ENCODE data around the gene RSPH10B.
"Not testable (repeated sequence)": the region's sequence is repeated elsewhere in the genome, so short reads cannot be mapped to it uniquely, and the experiment has no call there.

RSPH10B gene

DNA sequence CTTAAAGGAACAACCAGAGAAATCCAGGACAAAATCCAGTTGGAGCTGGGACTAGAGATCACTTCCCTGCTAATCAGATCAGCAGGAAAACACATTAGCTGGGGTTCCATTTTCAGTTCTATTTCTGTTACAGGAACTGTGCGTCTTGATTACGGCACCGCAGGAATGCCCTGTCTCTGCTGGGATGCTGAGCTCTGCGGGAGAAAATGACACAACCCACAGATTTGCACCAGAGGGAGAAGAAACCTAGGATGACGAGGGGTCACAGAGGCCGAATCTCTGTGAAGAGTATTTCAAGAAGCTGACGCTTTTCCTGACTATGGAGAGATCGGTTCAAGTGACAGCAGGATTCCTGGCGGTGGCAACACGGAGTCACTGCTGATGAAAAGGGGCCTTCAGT is 40.2 kb downstream of the RSPH10B start:
- not testable (repeated sequence) for FAIRE-seq; DNase-seq (ENCODE audit: insufficient read length, low spot score)

GRCh38 chr7:5926263-5926870 is 44.1 kb downstream of the RSPH10B start:
- FAIRE-seq: peak; percentile 81
- DNase-seq (ENCODE audit: insufficient read length, low spot score): not testable (repeated sequence)

- not testable (repeated sequence) for FAIRE-seq
Observed at GRCh38 chr7:5924630-5925029, 45.9 kb downstream of the RSPH10B start.

DNA sequence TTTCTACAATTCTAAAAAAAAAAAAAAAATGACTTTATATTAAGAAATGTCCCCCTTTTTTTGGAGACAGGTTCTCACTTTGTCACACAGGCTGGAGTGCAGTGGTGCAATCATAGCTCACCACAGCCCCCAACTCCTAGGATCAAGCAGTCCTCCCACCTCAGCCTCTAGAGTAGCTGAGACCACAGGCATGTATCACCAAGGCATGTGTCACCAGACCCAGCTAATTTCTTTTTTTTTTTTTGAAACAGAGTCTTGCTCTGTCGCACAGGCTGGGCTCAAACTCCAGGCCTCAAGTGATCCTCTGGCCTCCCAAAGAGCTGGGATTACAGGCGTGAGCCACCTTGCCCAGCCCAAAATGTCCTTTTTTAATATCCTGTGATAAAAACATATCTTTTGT is 46.3 kb downstream of the RSPH10B start:
- not testable (repeated sequence) for FAIRE-seq; DNase-seq (ENCODE audit: insufficient read length, low spot score)

More at GRCh38 chr7:5924630-5925029, 45.9 kb downstream of the RSPH10B start:
- DNase-seq (ENCODE audit: insufficient read length, low spot score): not testable (repeated sequence)

DNA sequence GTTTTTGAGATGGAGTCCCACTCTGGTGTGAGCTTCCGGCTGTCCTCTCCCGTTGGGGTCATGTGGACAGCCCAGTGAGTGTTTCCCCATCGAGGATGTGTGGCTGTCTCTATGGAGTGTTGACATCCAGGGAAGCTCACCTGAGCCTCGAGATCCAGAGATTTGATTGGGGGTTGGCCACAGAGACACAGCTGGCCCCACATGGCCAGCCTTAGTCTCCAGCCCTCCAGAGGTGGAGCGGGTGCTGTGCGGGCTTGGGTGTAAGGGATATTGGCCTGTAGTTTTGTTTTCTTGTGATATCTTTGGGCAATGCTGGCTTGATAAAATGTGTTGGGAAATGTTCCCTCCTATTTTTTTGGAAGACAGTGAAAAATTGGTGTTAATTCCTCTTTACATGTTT is 54.0 kb downstream of the RSPH10B start:
- DNase-seq (ENCODE audit: insufficient read length, low spot score); FAIRE-seq: not testable (repeated sequence)

- DNase-seq (ENCODE audit: insufficient read length, low spot score): not testable (repeated sequence)
- peak; percentile 9 for FAIRE-seq
Observed at GRCh38 chr7:5908835-5909234, 61.7 kb downstream of the RSPH10B start.

GRCh38 chr7:5904726-5905125 is 65.8 kb downstream of the RSPH10B start:
- DNase-seq (ENCODE audit: insufficient read length, low spot score); FAIRE-seq: not testable (repeated sequence)

DNA sequence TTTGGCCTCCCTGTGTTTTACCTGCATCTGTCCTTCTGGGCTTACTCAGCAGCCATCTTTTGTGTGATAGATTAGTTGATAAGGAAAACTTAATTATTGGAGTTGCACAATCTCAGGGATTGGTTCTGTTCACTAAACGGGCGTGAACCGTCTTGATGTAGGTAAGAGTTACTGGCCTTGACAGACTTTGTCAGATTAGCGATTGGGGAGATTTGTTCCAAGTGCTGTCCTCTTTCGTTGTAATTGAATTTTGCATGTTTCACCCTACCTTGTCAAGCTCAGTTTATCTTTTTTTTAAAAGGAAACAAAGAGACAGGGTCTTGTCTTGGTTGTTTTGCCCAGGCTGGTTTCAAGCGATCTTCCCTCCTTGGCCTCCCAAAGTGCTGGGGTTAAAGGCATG is 67.5 kb downstream of the RSPH10B start:
- FAIRE-seq; DNase-seq (ENCODE audit: insufficient read length, low spot score): not testable (repeated sequence)

DNA sequence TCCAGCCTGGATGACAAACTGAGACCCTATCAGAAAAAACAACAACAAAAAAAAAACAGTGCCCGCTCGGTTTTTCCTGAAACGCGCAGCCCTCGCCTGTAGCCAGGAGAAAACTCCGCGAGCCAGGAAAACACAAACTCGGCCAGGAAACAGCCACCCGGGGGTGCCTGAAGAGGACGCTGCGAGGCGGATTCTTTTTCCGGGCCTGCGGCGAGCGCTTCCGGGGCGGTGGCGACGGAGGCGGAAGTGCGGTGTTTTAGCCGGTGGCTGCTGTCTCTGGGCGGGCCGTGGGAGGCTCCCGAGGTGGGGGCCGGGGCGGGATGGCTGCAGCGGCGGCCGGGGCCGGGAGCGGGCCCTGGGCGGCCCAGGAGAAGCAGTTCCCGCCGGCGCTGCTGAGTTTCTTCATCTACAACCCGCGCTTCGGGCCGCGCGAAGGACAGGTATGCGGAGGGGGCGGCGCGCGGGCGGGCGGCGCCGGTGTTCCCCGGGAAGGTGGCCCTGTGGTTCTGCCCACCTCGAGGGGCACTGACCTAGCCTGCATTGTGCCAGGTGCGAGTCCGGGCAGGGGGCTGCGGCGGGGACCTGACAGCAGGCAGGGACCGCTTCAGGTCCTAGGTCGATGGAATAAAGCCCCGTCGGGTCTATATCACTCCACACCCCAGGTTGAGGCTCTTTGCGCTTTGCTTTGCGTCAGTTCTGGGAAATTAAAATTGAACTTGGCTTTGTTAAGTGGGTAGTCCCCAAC is 71.8 kb downstream of the RSPH10B start, which contains the start of gene CCZ1:
Gene CCZ1 (plus strand): TSS at position 254 of the 745 bp plus-strand sequence. CDS start 67 bp downstream, at position 321.
- FAIRE-seq (peak; percentile 33), DNase-seq (ENCODE audit: insufficient read length, low spot score) (peak; percentile 56)

DNA sequence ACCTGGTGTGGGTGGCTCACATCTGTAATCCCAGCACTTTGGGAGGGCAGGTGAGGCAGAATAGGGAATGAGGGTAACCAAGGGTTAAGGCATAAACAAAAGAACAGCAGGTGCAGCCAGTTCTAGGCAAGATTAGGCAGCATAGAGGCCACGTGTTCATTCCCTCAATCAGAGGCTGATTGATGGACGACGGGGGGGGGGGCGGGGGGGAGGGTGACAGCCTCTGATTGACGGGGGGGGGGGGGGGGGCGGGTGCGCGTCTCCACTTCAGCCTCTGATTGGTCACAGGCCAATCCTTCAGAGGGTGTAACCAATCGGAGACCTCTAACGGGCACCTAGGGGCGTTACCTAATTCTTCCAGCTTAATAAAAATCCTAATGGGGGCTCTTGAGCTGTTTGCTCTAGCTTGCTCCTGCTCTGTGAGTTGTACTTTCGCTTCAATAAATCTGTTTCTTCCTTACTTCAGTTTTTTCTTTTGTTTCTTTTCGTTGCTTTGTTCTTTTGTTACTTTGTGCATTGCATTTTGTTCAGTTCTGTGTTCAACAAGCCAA is 73.0 kb downstream of the RSPH10B start:
- not testable (repeated sequence) for FAIRE-seq; DNase-seq (ENCODE audit: insufficient read length, low spot score)

- FAIRE-seq (no peak), DNase-seq (ENCODE audit: insufficient read length, low spot score) (no peak)
Observed at GRCh38 chr7:5892498-5892897, 78.0 kb downstream of the RSPH10B start.

- FAIRE-seq; DNase-seq (ENCODE audit: insufficient read length, low spot score): not testable (repeated sequence)
Observed at GRCh38 chr7:5890244-5890643, 80.2 kb downstream of the RSPH10B start.

DNA sequence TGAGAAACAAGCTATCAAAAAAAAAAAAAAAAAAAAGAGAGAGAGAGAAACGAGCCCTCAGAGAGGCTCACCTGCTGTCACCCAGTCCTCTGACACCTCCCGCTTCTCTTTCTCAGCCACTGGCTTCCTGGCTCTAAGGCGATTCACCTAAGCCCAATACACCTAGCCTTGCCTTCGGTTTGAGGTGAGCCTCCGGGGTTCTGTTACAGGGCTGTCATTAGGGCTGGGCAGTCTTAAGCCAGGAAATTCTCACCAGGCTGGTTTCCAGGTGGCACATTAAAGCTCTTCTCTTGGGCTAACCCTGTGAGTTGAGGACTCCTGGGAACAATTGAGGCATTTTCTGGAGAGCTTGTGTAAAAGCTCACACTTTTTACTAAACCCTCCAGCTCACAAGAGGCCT is 82.5 kb downstream of the RSPH10B start:
- DNase-seq (ENCODE audit: insufficient read length, low spot score); FAIRE-seq: not testable (repeated sequence)

- FAIRE-seq; DNase-seq (ENCODE audit: insufficient read length, low spot score): not testable (repeated sequence)
Observed at GRCh38 chr7:5884431-5884830, 86.1 kb downstream of the RSPH10B start.

GRCh38 chr7:5880106-5880505 is 90.4 kb downstream of the RSPH10B start:
- not testable (repeated sequence) for FAIRE-seq; DNase-seq (ENCODE audit: insufficient read length, low spot score)

- not testable (repeated sequence) for DNase-seq (ENCODE audit: insufficient read length, low spot score); FAIRE-seq
Observed at GRCh38 chr7:5879591-5879990, 90.9 kb downstream of the RSPH10B start.

All from HTR-8/SVneo (cell line).